K562 (cell line): Measurements from ENCODE around the gene RYR3. TPM values are rescaled to one million over a fixed set of nuclear protein-coding genes. Genes with fewer than 3 reads are reported as not detected.

ENCODE experiments used
- ATAC-seq: fragments of 200-7000 bp; cut with Tn5 transposase; 3 replicates; pipeline ENCODE4 v1.9.1; 2020; ENCODE audit warnings: moderate library complexity
- BruUV-seq: library from RNA; stranded (reverse); fragments of 400-500 nt; replicated peaks from 2 replicates; lab custom pipeline; 2021; lab: Mats Ljungman, UMichigan
- CTCF ChIA-PET: fragments of 300-600 bp; formaldehyde crosslinking; extraction: SDS; loops from one replicate; lab custom pipeline; 2021; ENCODE audit warnings: low intra/inter-chr PET ratio; lab: Yijun Ruan, JAX
- POLR2A ChIA-PET: fragments of 300-600, 350-650 bp; sonication (Branson Sonifier 250); formaldehyde crosslinking; extraction: SDS; loops from one replicate; lab custom pipeline; 2021; ENCODE audit warnings: antibody characterized with exemption, inconsistent platforms; lab: Yijun Ruan, JAX
- DNase-seq, 4 experiments: peaks; one replicate each; pipeline versions ENCODE4 v3.0.0 to v3.0.0-alpha.2; 2011 to 2018; ENCODE audit warnings: low spot score in 3 of 4, mixed read lengths in 3 of 4; ENCODE audit errors: extremely low read depth in 1 of 4
- FAIRE-seq: peaks from 2 replicates; lab custom pipeline; 2011; peaks lifted over from hg19 to GRCh38; lab: Jason Lieb, UNC
- H2AFZ ChIP-seq: 2 replicates; pipeline ENCODE4 v1.6.0; 2011; ENCODE audit warnings: low read depth, low read length, control low read depth, inconsistent platforms
- H3K27ac ChIP-seq: fragments of 200-600 bp; 3 replicates; pipeline ENCODE4 v1.8.0; 2011; ENCODE audit warnings: low read depth, mild to moderate bottlenecking, control low read depth, inconsistent platforms, low read length, moderate library complexity, mixed read lengths; ENCODE audit errors: extremely low read depth
- H3K27me3 ChIP-seq, 2 experiments: fragments of 300-600 bp in 1 of 2; 2 replicates in 1 of 2; 3 replicates in 1 of 2; pipeline versions ENCODE4 v1.6.0 to v1.8.0; 2011; ENCODE audit warnings: inconsistent platforms in 2 of 2, low read length in 2 of 2, mild to moderate bottlenecking in 1 of 2, mixed read lengths in 1 of 2, moderate library complexity in 1 of 2; ENCODE audit not compliant: control insufficient read depth in 2 of 2, insufficient read depth in 2 of 2
- H3K36me3 ChIP-seq: fragments of 300-600 bp; 3 replicates; pipeline ENCODE4 v1.8.0; 2011; ENCODE audit warnings: mild to moderate bottlenecking, low read length, inconsistent platforms; ENCODE audit not compliant: control insufficient read depth, insufficient read depth
- H3K4me1 ChIP-seq, 2 experiments: fragments of 200-600 bp in 1 of 2; replicated peaks in 1 of 2; 2 replicates in 1 of 2; 3 replicates in 1 of 2; pipeline versions ENCODE4 v1.5.1 to v1.8.0; 2011; ENCODE audit warnings: inconsistent platforms in 2 of 2, low read length in 2 of 2, mild to moderate bottlenecking in 1 of 2, mixed read lengths in 1 of 2, moderate library complexity in 1 of 2; ENCODE audit not compliant: control insufficient read depth in 2 of 2, insufficient read depth in 2 of 2
- H3K4me2 ChIP-seq: 2 replicates; pipeline ENCODE4 v1.6.1; 2011; ENCODE audit warnings: low read length, control low read depth, inconsistent platforms, mixed read lengths; ENCODE audit not compliant: insufficient read depth
- H3K4me3 ChIP-seq: fragments of 200-600 bp; sonication (generic), shearing (Covaris generic); 2 replicates; pipeline ENCODE4 v1.5.1; 2016; ENCODE audit warnings: control low read depth, inconsistent platforms
- H3K79me2 ChIP-seq: fragments of 200-600 bp; 3 replicates; pipeline ENCODE4 v1.8.0; 2011; ENCODE audit warnings: low read length, inconsistent platforms; ENCODE audit not compliant: control insufficient read depth, insufficient read depth
- H3K9ac ChIP-seq, 2 experiments: 2 replicates each; pipeline versions ENCODE4 v1.6.0 to v1.6.1; 2011; ENCODE audit warnings: low read depth in 2 of 2, low read length in 2 of 2, control low read depth in 1 of 2, inconsistent platforms in 1 of 2, mild to moderate bottlenecking in 1 of 2, mixed read lengths in 1 of 2; ENCODE audit not compliant: insufficient read depth in 1 of 2
- H3K9me1 ChIP-seq: one replicate; pipeline ENCODE4 v1.6.0; 2011; ENCODE audit warnings: inconsistent platforms, mild to moderate bottlenecking, low read length, moderate library complexity; ENCODE audit not compliant: control insufficient read depth, insufficient read depth
- H3K9me3 ChIP-seq: replicated peaks from 2 replicates; pipeline ENCODE4 v1.5.1; 2011; ENCODE audit warnings: low read depth, low read length, inconsistent platforms; ENCODE audit not compliant: control insufficient read depth, insufficient read depth
- H4K20me1 ChIP-seq: replicated peaks from 2 replicates; pipeline ENCODE4 v1.6.1; 2011; ENCODE audit warnings: low read length, inconsistent platforms, mixed read lengths; ENCODE audit not compliant: control insufficient read depth, insufficient read depth
- AFF4 ChIP-seq: sonication (generic); formaldehyde crosslinking; IDR thresholded peaks from 2 replicates; pipeline ENCODE4 v1.8.0; 2023; ENCODE audit warnings: mild to moderate bottlenecking, missing genetic modification reagents
- ARHGAP35 ChIP-seq: fragments of 450-650 bp; IDR thresholded peaks from 2 replicates; pipeline ENCODE4 v1.6.1; 2018; ENCODE audit not compliant: partially characterized antibody
- CREB3 ChIP-seq: fragments of 450-650 bp; conservative IDR thresholded peaks from 2 replicates; pipeline ENCODE4 v1.6.1; 2016; ENCODE audit warnings: missing genetic modification characterization, low read depth, mild to moderate bottlenecking, missing compliant biosample characterization, moderate library complexity
- HNRNPH1 ChIP-seq: fragments of 200-400 bp; formaldehyde crosslinking; optimal IDR thresholded peaks from 2 replicates; pipeline ENCODE3; 2017; ENCODE audit warnings: low read depth, mild to moderate bottlenecking, low read length, moderate library complexity
- JUNB ChIP-seq: fragments of 450-650 bp; formaldehyde crosslinking; conservative IDR thresholded peaks from 2 replicates; pipeline ENCODE4 v1.4.0; 2020; ENCODE audit warnings: mild to moderate bottlenecking
- MNT ChIP-seq, 2 experiments: fragments of 450-650 bp; conservative IDR thresholded peaks; 2 replicates each; pipeline ENCODE4 v1.6.1; 2017; ENCODE audit warnings: mild to moderate bottlenecking in 2 of 2, moderate library complexity in 2 of 2
- MYNN ChIP-seq, 2 experiments: sonication (generic); formaldehyde crosslinking in 1 of 2; IDR thresholded peaks; 2 replicates each; pipeline versions ENCODE4 v1.5.0 to v1.6.1; 2016 to 2020; ENCODE audit warnings: antibody characterized with exemption in 1 of 2, missing genetic modification reagents in 1 of 2
- PTBP1 ChIP-seq: fragments of 200-400 bp; formaldehyde crosslinking; IDR thresholded peaks from 2 replicates; pipeline ENCODE4 v1.6.1; 2017; ENCODE audit warnings: low read depth, low read length
- PTTG1 ChIP-seq: fragments of 450-650 bp; IDR thresholded peaks from 2 replicates; pipeline ENCODE4 v1.6.1; 2016; ENCODE audit warnings: low read depth, mild to moderate bottlenecking, missing genetic modification characterization, missing compliant biosample characterization
- PURB ChIP-seq: sonication (generic); formaldehyde crosslinking; IDR thresholded peaks from 2 replicates; pipeline ENCODE4 v1.9.0; 2021; ENCODE audit warnings: low read depth, mild to moderate bottlenecking, missing genetic modification reagents
- RBBP5 ChIP-seq: fragments of 200-600 bp; sonication (generic); IDR thresholded peaks from 2 replicates; pipeline ENCODE4 v1.6.1; 2012; ENCODE audit warnings: borderline replicate concordance, mild to moderate bottlenecking, low read length, control low read depth, inconsistent platforms; ENCODE audit not compliant: insufficient read depth, poor library complexity, severe bottlenecking
- SMAD4 ChIP-seq: fragments of 250-450 bp; sonication (Bioruptor Pico); conservative IDR thresholded peaks from 2 replicates; pipeline ENCODE4 v1.8.0; 2021; ENCODE audit warnings: inconsistent platforms, mild to moderate bottlenecking, moderate library complexity
- TAF15 ChIP-seq: fragments of 200-400 bp; formaldehyde crosslinking; IDR thresholded peaks from 2 replicates; pipeline ENCODE4 v1.6.1; 2017; ENCODE audit warnings: mild to moderate bottlenecking, low read depth, low read length, moderate library complexity
- THAP7 ChIP-seq: fragments of 250-450 bp; sonication (Bioruptor Pico); IDR thresholded peaks from 2 replicates; pipeline ENCODE4 v1.5.0; 2021
- ZNF316 ChIP-seq: fragments of 450-650 bp; IDR thresholded peaks from 2 replicates; pipeline ENCODE4 v1.6.1; 2016
- WGBS: fragments of 100-300 bp; shearing (Covaris generic); methylation state at CpG from one replicate; pipeline ENCODE4 v1.1.6; 2016; ENCODE audit warnings: low coverage, mixed read lengths; ENCODE audit not compliant: insufficient coverage; ENCODE audit errors: missing lambda C conversion rate; 5-methylcytosine and 5-hydroxymethylcytosine counted together
- in situ Hi-C: fragments of 300-500 bp; cut with MboI; formaldehyde crosslinking; loops from 4 replicates; pipeline ENCODE4 v1.15.0; 2018; ENCODE audit warnings: inconsistent platforms, mixed read lengths
- intact Hi-C: fragments of 100-400 bp; cut with micrococcal nuclease; formaldehyde crosslinking; loops from 2 replicates; pipeline ENCODE4 v1.14.2; 2022
- polyA plus RNA-seq, 8 experiments: library from polyadenylated mRNA; depleted of rRNA in 4 of 8; stranded (reverse) in 5 of 8; unstranded in 3 of 8; fragments of >200 nt; fragmentation: Nextera tagmentation in 2 of 8; fragmentation: Illumina TruSeq in 1 of 8; extraction: Ambion mirVana in 2 of 8; extraction: Trizol in 1 of 8; gene quantifications; 2 replicates each; pipeline versions ENCODE4 v1.2.1 to v1.2.3, GENCODE V29; 2011 to 2014; ENCODE audit warnings: inconsistent platforms in 1 of 8, missing spikeins in 1 of 8
- total RNA-seq, 7 experiments: library from RNA; depleted of rRNA in 6 of 7; stranded (reverse); fragments of >200 nt in 6 of 7; fragmentation: Illumina TruSeq in 2 of 7; extraction: Trizol in 2 of 7; gene quantifications; 2 replicates each; pipeline versions ENCODE4 v1.2.1 to v1.2.3, GENCODE V29; 2011 to 2021; ENCODE audit warnings: low replicate concordance in 1 of 7

Gene RYR3
- total and polyA plus RNA-seq, 9 of the 15 experiments (the other 6 are each of a cell fraction or from before 2014, with no cell fraction given): 0.04 TPM; not detected in 8

GRCh38 chr15:33677238-33677830 is 366.6 kb downstream of the RYR3 start:
- Histone ChIP-seq H3K9me3 (no peaks in the 10 kb centered on the region), H3K27ac (no peak overlapping the region), H4K20me1 (no peaks in the 10 kb centered on the region; the same call in 1 of the 2 replicates), H3K79me2 (no peaks in the 10 kb centered on the region), H3K4me3 (no peak overlapping the region), H3K9ac (no peak overlapping the region), H2AFZ (no peak overlapping the region), H3K4me2 (no peak overlapping the region), H3K9me1 (no peaks in the 10 kb centered on the region), H3K36me3 (no peaks in the 10 kb centered on the region), H3K27me3 (peaks cover 0 to 5% of the 10 kb centered on the region in 2 experiments; a peak in 1 of 5 replicates), H3K4me1 (peaks cover 0 to 3% of the 10 kb centered on the region in 2 experiments; a peak in 3 of 5 replicates)
- ChIA-PET CTCF (no interaction called here), POLR2A (no interaction called here)
- no TSS peak for BruUV-seq
- in situ Hi-C loops (no loop called here), intact Hi-C loops (no loop called here)
- TF ChIP-seq JUNB (CRISPR knock-in tag) (no peak), MNT (conservative IDR thresholded peaks at IDR 0.05) (no peak), ZNF316 (no peak), RBBP5 (no peak), AFF4 (CRISPR knock-in tag) (no peak), ARHGAP35 (no peak), THAP7 (CRISPR knock-in tag) (no peak), MYNN (IDR thresholded peaks at IDR 0.05) (no peak), MYNN (CRISPR knock-in tag; IDR thresholded peaks at IDR 0.05) (no peak), PTTG1 (tag) (no peak), PURB (no peak), CREB3 (tag) (no peak), PTBP1 (no peak), SMAD4 (CRISPR knock-in tag) (no peak), HNRNPH1 (no peak), TAF15 (no peak)
- FAIRE-seq: no peak
- no peak for DNase-seq
- under 1% methylated on average over 8 of the region's 8 CpGs for WGBS
- ATAC-seq: no peak
